Endothelial cell of umbilical vein (primary cell): ENCODE measurements around the gene S100A13. TPM values are rescaled to one million over a fixed set of nuclear protein-coding genes. Genes with fewer than 3 reads are reported as not detected.
A peak's percentile ranks its signal among the peaks of the same experiment; 100 is the strongest.

Experiments used
- Bru-seq: library from RNA; stranded (reverse); fragments of 400-500 nt; gene quantifications from one replicate; lab custom pipeline; 2021; lab: Mats Ljungman, UMichigan
- BruChase-seq, 2 experiments: library from RNA; stranded (reverse); fragments of 400-500 nt; gene quantifications; one replicate each; lab custom pipeline; 2021; lab: Mats Ljungman, UMichigan
- BruUV-seq: library from RNA; stranded (reverse); fragments of 400-500 nt; replicated peaks from 2 replicates; lab custom pipeline; 2021; lab: Mats Ljungman, UMichigan
- CTCF ChIA-PET: fragments of 300-600, 350-600 bp; sonication (Branson Sonifier 250); formaldehyde crosslinking; loops from one replicate; lab custom pipeline; 2021; ENCODE audit warnings: antibody characterized with exemption, inconsistent platforms; lab: Charles Lee
- POLR2A ChIA-PET: fragments of 300-600, 350-600 bp; sonication (Branson Sonifier 250); formaldehyde crosslinking; loops from one replicate; lab custom pipeline; 2021; ENCODE audit warnings: antibody characterized with exemption, inconsistent platforms; lab: Charles Lee
- DNase-seq: peaks from one replicate; pipeline ENCODE4 v3.0.0-alpha.2; 2011; ENCODE audit warnings: low read depth, low spot score
- FAIRE-seq: peaks from 2 replicates; lab custom pipeline; 2011; peaks lifted over from hg19 to GRCh38; lab: Jason Lieb, UNC
- H2AFZ ChIP-seq: 2 replicates; pipeline ENCODE4 v1.6.0; 2012; ENCODE audit warnings: low read depth, low read length, control low read depth, inconsistent platforms
- H3K27ac ChIP-seq: 2 replicates; pipeline ENCODE4 v1.5.1; 2011; ENCODE audit warnings: low read depth, mild to moderate bottlenecking, control low read depth, low read length, moderate library complexity; ENCODE audit not compliant: insufficient read depth
- H3K27me3 ChIP-seq, 2 experiments: 2 replicates each; pipeline versions ENCODE4 v1.6.0 to v1.6.1; 2011; ENCODE audit warnings: low read length in 2 of 2, mixed read lengths in 1 of 2; ENCODE audit not compliant: control insufficient read depth in 2 of 2, insufficient read depth in 2 of 2
- H3K36me3 ChIP-seq, 2 experiments: 2 replicates in 1 of 2; 3 replicates in 1 of 2; pipeline ENCODE4 v1.5.1; 2011; ENCODE audit warnings: low read length in 2 of 2, mild to moderate bottlenecking in 1 of 2, moderate library complexity in 1 of 2; ENCODE audit not compliant: control insufficient read depth in 2 of 2, insufficient read depth in 2 of 2; ENCODE audit errors: extremely low read depth in 1 of 2
- H3K4me1 ChIP-seq: 3 replicates; pipeline ENCODE4 v1.5.1; 2011; ENCODE audit warnings: mild to moderate bottlenecking, low read length; ENCODE audit not compliant: control insufficient read depth, insufficient read depth; ENCODE audit errors: extremely low read depth
- H3K4me2 ChIP-seq: 2 replicates; pipeline ENCODE4 v1.6.1; 2011; ENCODE audit warnings: low read length, control low read depth, mixed read lengths; ENCODE audit not compliant: insufficient read depth
- H3K4me3 ChIP-seq, 3 experiments: fragments of 200-600 bp in 1 of 3; sonication (generic), shearing (Covaris generic) in 1 of 3; replicated peaks in 1 of 3; 2 replicates each; pipeline ENCODE4 v1.5.1; 2011 to 2016; ENCODE audit warnings: control low read depth in 3 of 3, low read length in 3 of 3, mild to moderate bottlenecking in 2 of 3, inconsistent platforms in 1 of 3, low read depth in 1 of 3, moderate library complexity in 1 of 3; ENCODE audit not compliant: insufficient read depth in 1 of 3
- H3K79me2 ChIP-seq: 2 replicates; pipeline ENCODE4 v1.6.0; 2012; ENCODE audit warnings: low read length, inconsistent platforms; ENCODE audit not compliant: control insufficient read depth, insufficient read depth
- H3K9ac ChIP-seq: replicated peaks from 2 replicates; pipeline ENCODE3; 2011; ENCODE audit warnings: low read length, control low read depth; ENCODE audit not compliant: insufficient read depth; ENCODE audit errors: extremely low read depth
- H3K9me1 ChIP-seq: replicated peaks from 3 replicates; pipeline ENCODE4 v1.6.0; 2011; ENCODE audit warnings: mild to moderate bottlenecking, low read length; ENCODE audit not compliant: control insufficient read depth, insufficient read depth; ENCODE audit errors: extremely low read depth
- H3K9me3 ChIP-seq: replicated peaks from 2 replicates; pipeline ENCODE4 v1.5.1; 2012; ENCODE audit warnings: low read length, inconsistent platforms; ENCODE audit not compliant: control insufficient read depth, insufficient read depth
- H4K20me1 ChIP-seq: replicated peaks from 2 replicates; pipeline ENCODE3; 2011; ENCODE audit warnings: mild to moderate bottlenecking, low read length; ENCODE audit not compliant: control insufficient read depth, insufficient read depth; ENCODE audit errors: extremely low read depth
- EZH2 ChIP-seq: IDR thresholded peaks from 2 replicates; pipeline ENCODE4 v1.6.1; 2012; ENCODE audit warnings: borderline replicate concordance, low read depth, mild to moderate bottlenecking, moderate library complexity, low read length, inconsistent platforms; ENCODE audit not compliant: severe bottlenecking
- FOS ChIP-seq: IDR thresholded peaks from 2 replicates; pipeline ENCODE4 v1.6.1; 2011; ENCODE audit warnings: mild to moderate bottlenecking, low read length, moderate library complexity, borderline replicate concordance; ENCODE audit not compliant: insufficient read depth
- GATA2 ChIP-seq: IDR thresholded peaks from 2 replicates; pipeline ENCODE4 v1.7.0; 2011; ENCODE audit warnings: low read depth, mild to moderate bottlenecking, moderate library complexity, mixed read lengths, low read length; ENCODE audit not compliant: insufficient read length, insufficient read depth
- JUN ChIP-seq: IDR thresholded peaks from 2 replicates; pipeline ENCODE4 v1.6.1; 2011; ENCODE audit warnings: borderline replicate concordance, low read depth; ENCODE audit not compliant: insufficient read length, insufficient read depth
- MAX ChIP-seq: IDR thresholded peaks from 2 replicates; pipeline ENCODE4 v1.6.1; 2011; ENCODE audit not compliant: insufficient read depth, insufficient read length
- MYC ChIP-seq: IDR thresholded peaks from one replicate; pipeline ENCODE4 v1.6.1; 2011; ENCODE audit warnings: mild to moderate bottlenecking, low read depth, low read length
- POLR2A ChIP-seq: IDR thresholded peaks from 2 replicates; pipeline ENCODE4 v1.6.1; 2012; ENCODE audit warnings: low read depth, mild to moderate bottlenecking, control low read depth, low read length
- POLR2AphosphoS5 ChIP-seq: IDR thresholded peaks from 2 replicates; pipeline ENCODE4 v1.6.1; 2012; ENCODE audit warnings: low read depth, mild to moderate bottlenecking, control low read depth, low read length, moderate library complexity; ENCODE audit not compliant: insufficient read depth
- dilution Hi-C: fragments of 300-500 bp; cut with MboI; formaldehyde crosslinking; loops from one replicate; pipeline ENCODE4 v1.15.0; 2019; ENCODE audit warnings: low sequenced_read_pairs; ENCODE audit not compliant: extremely low pct_ligation_motif_present
- intact Hi-C: fragments of 100-400 bp; cut with micrococcal nuclease; formaldehyde crosslinking; loops from one replicate; pipeline ENCODE4 v1.10.0; 2022
- long read RNA-seq: library from polyadenylated mRNA; stranded (forward); transcript quantifications from one replicate; pipeline ENCODE4 v2.0.0, GENCODE V29; 2021
- polyA minus RNA-seq, 3 experiments: library from RNA; depleted of rRNA, polyadenylated mRNA; stranded (reverse); fragments of >200 nt; gene quantifications; 1 replicate in 1 of 3; 2 replicates in 2 of 3; pipeline ENCODE4 v1.2.3, GENCODE V29; 2011
- polyA plus RNA-seq, 4 experiments: library from polyadenylated mRNA; depleted of rRNA in 3 of 4; stranded (reverse) in 3 of 4; unstranded in 1 of 4; fragments of >200 nt; gene quantifications; 2 replicates each; pipeline versions ENCODE4 v1.2.1 to v1.2.3, GENCODE V29; 2011 to 2012; ENCODE audit warnings: missing spikeins in 1 of 4
- total RNA-seq: library from RNA; stranded (reverse); gene quantifications from 2 replicates; pipeline ENCODE4 v1.2.3, GENCODE V29; 2021
- TF ChIP-seq, protein P1 (sequence below), 2 donors: IDR thresholded peaks; 1 replicate in 1 of 2; 2 replicates in 1 of 2; pipeline ENCODE4 v1.5.1; 2011; ENCODE audit warnings: low read length in 2 of 2, mild to moderate bottlenecking in 2 of 2, moderate library complexity in 2 of 2, control low read depth in 1 of 2, inconsistent platforms in 1 of 2, low read depth in 1 of 2; ENCODE audit not compliant: insufficient read depth in 1 of 2; ENCODE audit errors: extremely low read depth in 1 of 2

S100A13 gene
- total RNA-seq (155 and 255 TPM in 2 replicates), polyA plus RNA-seq (332 and 360 TPM in 2 replicates), polyA minus RNA-seq (113 and 129 TPM in 2 replicates), Bru-seq, nascent RNA (percentile 74 among the genes with signal in this experiment), BruChase-seq, experiment 1, labeled RNA remaining after a 6-hour chase (percentile 75 among the genes with signal in this experiment), BruChase-seq, experiment 2, labeled RNA remaining after a 2-hour chase (percentile 70 among the genes with signal in this experiment)
- polyA plus RNA-seq (2011; cell fraction: cytosol; rRNA removed), result 385 and 427 TPM in 2 replicates
- polyA plus RNA-seq (2011; cell fraction: nucleus; rRNA removed), result 150 and 158 TPM in 2 replicates
- 221 and 233 TPM in 2 replicates for polyA plus RNA-seq (2012)
- polyA minus RNA-seq (2011; cell fraction: cytosol; rRNA and poly(A)+ RNA removed), result 39.0 TPM
- 16.5 and 16.8 TPM in 2 replicates for polyA minus RNA-seq (2011; cell fraction: nucleus; rRNA and poly(A)+ RNA removed)
- long read RNA-seq, partial matches to known transcripts, result 372 of 376 reads
- long read RNA-seq, other reads (novel, unspliced or antisense), result 2 of 376 reads

DNA sequence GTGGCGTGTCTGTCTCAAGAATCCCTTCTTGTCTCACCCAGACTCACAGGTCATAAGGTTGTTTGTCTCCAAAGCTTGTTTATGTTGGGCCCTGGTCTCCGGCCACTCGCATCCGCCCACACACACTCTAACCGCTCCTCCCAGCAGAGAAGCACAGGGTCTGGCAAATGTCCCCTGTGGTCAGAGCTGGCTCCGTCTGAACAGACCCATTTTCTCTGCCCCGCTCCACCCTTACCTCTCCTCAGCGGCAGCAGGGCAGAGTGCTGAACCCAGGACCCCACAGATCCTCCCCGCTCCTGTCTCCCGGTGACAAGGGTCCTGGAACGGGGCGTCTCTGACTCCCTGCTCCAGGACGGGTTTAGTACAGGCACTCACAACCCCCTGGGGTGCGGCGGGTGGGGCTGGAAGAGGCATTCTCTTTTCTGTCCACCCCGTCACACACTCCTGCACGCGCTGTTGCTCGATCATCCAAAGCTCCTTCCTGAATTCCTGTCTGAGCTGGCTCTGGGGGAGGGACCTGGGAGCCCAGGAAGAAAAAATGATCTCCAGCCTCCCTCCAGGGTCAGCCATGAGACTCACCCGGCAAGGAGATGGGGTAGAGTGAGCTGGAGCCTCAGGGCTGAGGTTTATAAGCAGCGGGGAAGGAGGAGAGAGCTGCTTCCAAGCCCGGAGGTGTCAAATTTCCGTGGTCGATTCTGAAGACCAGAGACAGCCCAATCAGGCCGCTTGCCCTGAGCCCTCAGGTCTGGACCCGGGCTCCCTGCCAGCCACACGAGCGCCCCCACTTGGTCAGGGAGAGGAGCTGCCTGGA lies at the start of gene S100A13:
Gene S100A13, minus strand, starts transcription at position 602 of the 811 bp plus-strand sequence. CDS start 1,033 bp downstream, outside the sequence.
- H4K20me1 ChIP-seq, result no peaks in the 10 kb centered on the region
- H2AFZ ChIP-seq, result peak within 1 kb of the TSS; percentile 55
- H3K79me2 ChIP-seq, result peaks cover 28% of the 10 kb centered on the region
- H3K4me2 ChIP-seq, result peak within 1 kb of the TSS; percentile 93
- H3K9ac ChIP-seq, result peak within 1 kb of the TSS; percentile 86
- peak; percentile 91 for TF ChIP-seq POLR2AphosphoS5
- peak; percentile 14 for TF ChIP-seq MAX
- TF ChIP-seq JUN, result no peak
- TF ChIP-seq GATA2, result no peak
- TF ChIP-seq MYC, result no peak
- no peak for TF ChIP-seq EZH2
- TF ChIP-seq, protein P1, sequence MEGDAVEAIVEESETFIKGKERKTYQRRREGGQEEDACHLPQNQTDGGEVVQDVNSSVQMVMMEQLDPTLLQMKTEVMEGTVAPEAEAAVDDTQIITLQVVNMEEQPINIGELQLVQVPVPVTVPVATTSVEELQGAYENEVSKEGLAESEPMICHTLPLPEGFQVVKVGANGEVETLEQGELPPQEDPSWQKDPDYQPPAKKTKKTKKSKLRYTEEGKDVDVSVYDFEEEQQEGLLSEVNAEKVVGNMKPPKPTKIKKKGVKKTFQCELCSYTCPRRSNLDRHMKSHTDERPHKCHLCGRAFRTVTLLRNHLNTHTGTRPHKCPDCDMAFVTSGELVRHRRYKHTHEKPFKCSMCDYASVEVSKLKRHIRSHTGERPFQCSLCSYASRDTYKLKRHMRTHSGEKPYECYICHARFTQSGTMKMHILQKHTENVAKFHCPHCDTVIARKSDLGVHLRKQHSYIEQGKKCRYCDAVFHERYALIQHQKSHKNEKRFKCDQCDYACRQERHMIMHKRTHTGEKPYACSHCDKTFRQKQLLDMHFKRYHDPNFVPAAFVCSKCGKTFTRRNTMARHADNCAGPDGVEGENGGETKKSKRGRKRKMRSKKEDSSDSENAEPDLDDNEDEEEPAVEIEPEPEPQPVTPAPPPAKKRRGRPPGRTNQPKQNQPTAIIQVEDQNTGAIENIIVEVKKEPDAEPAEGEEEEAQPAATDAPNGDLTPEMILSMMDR (IDR thresholded peaks at IDR 0.05; ENCODE audit: extremely low read depth in 1 of 2, insufficient read depth in 1 of 2, low read depth in 1 of 2, low read length in 2 of 2), result peak; percentile 93
- no peak for TF ChIP-seq FOS
- peak; percentile 98 for TF ChIP-seq POLR2A
- BruUV-seq, result TSS peak; percentile 56
- H3K4me1 ChIP-seq, result peaks cover 14% of the 10 kb centered on the region
- H3K9me3 ChIP-seq, result no peaks in the 10 kb centered on the region
- POLR2A ChIA-PET, result interaction anchor here (0.6 to 3.6 kb wide), 21 partner anchors 10 to 163 kb away, joined by 3 to 43 read pairs (median 5); partner anchors contain the start of genes ILF2, S100A14 and S100A16
- CTCF ChIA-PET, result interaction anchor here (0.7 to 7.8 kb wide), 38 partner anchors 9 to 146 kb away, joined by 3 to 145 read pairs (median 5); partner anchors contain the start of genes S100A14, S100A16, S100A6 and SNAPIN
- H3K36me3 ChIP-seq, result no peaks in the 10 kb centered on the region
- intact Hi-C loops (loop anchor here (1.0 kb wide), 5 partner anchors 18 to 116 kb away; no protein-coding TSS in a partner anchor), dilution Hi-C loops (no loop called here)
- H3K27me3 ChIP-seq, result no peaks in the 10 kb centered on the region
- H3K9me1 ChIP-seq, result no peaks in the 10 kb centered on the region
- peak within 1 kb of the TSS; percentile 57 to 74 (median 62) for H3K4me3 ChIP-seq
- FAIRE-seq (peak; percentile 92), DNase-seq (peak; percentile 90)
- peak within 1 kb of the TSS; percentile 81 for H3K27ac ChIP-seq
